ENCODE results near the gene DOP1A. TPM values are rescaled to one million over a fixed set of nuclear protein-coding genes. Genes with fewer than 3 reads are reported as not detected.

DOP1A gene
- total and polyA plus RNA-seq, 4 donors, result 3.5 to 32.0 (median 9.6) TPM

DNA sequence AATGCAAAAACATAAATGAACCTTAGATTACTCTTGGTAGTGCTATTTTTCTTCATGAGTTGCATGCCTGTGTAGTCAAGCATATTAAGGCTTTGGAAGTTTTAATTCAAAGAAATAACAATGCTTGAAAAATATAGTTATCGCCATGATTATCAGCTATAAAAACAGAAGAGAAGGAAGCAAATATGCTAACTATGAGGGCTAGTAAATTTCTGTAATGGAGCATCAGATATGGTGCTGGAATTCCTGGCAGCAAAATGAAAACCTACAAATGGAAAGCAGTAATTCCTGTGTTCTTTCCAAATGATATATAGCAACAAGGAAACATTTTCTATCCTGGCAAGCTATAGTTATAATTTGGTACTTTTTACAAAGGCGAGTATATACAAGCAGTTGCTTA is 29.7 kb downstream of the DOP1A start (continued):
- TF ChIP-seq, protein P1, sequence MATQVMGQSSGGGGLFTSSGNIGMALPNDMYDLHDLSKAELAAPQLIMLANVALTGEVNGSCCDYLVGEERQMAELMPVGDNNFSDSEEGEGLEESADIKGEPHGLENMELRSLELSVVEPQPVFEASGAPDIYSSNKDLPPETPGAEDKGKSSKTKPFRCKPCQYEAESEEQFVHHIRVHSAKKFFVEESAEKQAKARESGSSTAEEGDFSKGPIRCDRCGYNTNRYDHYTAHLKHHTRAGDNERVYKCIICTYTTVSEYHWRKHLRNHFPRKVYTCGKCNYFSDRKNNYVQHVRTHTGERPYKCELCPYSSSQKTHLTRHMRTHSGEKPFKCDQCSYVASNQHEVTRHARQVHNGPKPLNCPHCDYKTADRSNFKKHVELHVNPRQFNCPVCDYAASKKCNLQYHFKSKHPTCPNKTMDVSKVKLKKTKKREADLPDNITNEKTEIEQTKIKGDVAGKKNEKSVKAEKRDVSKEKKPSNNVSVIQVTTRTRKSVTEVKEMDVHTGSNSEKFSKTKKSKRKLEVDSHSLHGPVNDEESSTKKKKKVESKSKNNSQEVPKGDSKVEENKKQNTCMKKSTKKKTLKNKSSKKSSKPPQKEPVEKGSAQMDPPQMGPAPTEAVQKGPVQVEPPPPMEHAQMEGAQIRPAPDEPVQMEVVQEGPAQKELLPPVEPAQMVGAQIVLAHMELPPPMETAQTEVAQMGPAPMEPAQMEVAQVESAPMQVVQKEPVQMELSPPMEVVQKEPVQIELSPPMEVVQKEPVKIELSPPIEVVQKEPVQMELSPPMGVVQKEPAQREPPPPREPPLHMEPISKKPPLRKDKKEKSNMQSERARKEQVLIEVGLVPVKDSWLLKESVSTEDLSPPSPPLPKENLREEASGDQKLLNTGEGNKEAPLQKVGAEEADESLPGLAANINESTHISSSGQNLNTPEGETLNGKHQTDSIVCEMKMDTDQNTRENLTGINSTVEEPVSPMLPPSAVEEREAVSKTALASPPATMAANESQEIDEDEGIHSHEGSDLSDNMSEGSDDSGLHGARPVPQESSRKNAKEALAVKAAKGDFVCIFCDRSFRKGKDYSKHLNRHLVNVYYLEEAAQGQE (IDR thresholded peaks at IDR 0.05), result no peak
- no peak for TF ChIP-seq GABPA (IDR thresholded peaks at IDR 0.05 in 1 of 2, conservative IDR thresholded peaks at IDR 0.05 in 1 of 2)
- TF ChIP-seq, protein P2, sequence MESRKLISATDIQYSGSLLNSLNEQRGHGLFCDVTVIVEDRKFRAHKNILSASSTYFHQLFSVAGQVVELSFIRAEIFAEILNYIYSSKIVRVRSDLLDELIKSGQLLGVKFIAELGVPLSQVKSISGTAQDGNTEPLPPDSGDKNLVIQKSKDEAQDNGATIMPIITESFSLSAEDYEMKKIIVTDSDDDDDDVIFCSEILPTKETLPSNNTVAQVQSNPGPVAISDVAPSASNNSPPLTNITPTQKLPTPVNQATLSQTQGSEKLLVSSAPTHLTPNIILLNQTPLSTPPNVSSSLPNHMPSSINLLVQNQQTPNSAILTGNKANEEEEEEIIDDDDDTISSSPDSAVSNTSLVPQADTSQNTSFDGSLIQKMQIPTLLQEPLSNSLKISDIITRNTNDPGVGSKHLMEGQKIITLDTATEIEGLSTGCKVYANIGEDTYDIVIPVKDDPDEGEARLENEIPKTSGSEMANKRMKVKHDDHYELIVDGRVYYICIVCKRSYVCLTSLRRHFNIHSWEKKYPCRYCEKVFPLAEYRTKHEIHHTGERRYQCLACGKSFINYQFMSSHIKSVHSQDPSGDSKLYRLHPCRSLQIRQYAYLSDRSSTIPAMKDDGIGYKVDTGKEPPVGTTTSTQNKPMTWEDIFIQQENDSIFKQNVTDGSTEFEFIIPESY (IDR thresholded peaks at IDR 0.05), result no peak
- TF ChIP-seq FOXA2 (IDR thresholded peaks at IDR 0.05), result no peak
- TF ChIP-seq NR2F2 (IDR thresholded peaks at IDR 0.05), result no peak
- TF ChIP-seq EGR1 (IDR thresholded peaks at IDR 0.05; ENCODE audit: low read depth in 2 of 2), result no peak

DNA sequence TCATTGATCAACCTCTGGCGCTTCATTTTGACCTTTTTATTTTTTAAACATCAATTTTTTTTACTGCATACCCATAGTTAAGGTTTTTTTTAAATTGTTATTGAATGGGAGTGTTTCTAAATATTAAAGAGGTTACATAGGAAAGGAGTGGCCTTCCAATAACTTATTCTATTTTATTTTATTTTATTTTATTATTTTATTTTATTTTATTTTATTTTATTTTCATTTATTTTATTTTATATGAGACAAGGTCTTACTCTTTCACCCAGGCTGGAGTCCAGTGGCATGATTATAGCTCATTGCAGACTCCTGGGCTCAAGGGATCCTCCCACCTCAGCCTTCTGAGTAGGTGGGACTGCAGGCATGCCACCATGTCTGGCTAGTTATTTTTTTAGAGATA is 30.2 kb downstream of the DOP1A start:
- H3K27me3 ChIP-seq (ENCODE audit: control insufficient read depth in 4 of 4, insufficient read depth in 4 of 4, low read length in 3 of 4), result no peaks in the 10 kb centered on the region
- WGBS, result 98% methylated on average over 1 of the region's 1 CpG
- H3K4me3 ChIP-seq (ENCODE audit: low read depth in 1 of 3, low read length in 3 of 3), result no peak overlapping the region
- no peaks in the 10 kb centered on the region for H3K4me1 ChIP-seq (ENCODE audit: control insufficient read depth in 4 of 4, insufficient read depth in 4 of 4, low read length in 3 of 4)
- H3K36me3 ChIP-seq (ENCODE audit: control insufficient read depth in 4 of 4, insufficient read depth in 3 of 4, low read depth in 1 of 4, low read length in 3 of 4), result peaks cover 0 to 3% (median under 1%) of the 10 kb centered on the region in 4 donors
- no peaks in the 10 kb centered on the region for H3K9me3 ChIP-seq (ENCODE audit: control insufficient read depth in 4 of 4, low read length in 3 of 4)
- no peak overlapping the region for H3K27ac ChIP-seq (ENCODE audit: low read depth in 1 of 2, low read length in 2 of 2)
- no peak for DNase-seq (ENCODE audit: low spot score)
- no peak overlapping the region for H3K9ac ChIP-seq (ENCODE audit: low read depth in 1 of 2, low read length in 2 of 2)
- TF ChIP-seq RAD21 (IDR thresholded peaks at IDR 0.05), result no peak
- TF ChIP-seq HNF4A (conservative IDR thresholded peaks at IDR 0.05), result no peak
- TF ChIP-seq, protein P3, sequence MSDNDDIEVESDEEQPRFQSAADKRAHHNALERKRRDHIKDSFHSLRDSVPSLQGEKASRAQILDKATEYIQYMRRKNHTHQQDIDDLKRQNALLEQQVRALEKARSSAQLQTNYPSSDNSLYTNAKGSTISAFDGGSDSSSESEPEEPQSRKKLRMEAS (IDR thresholded peaks at IDR 0.05), result no peak

DNA sequence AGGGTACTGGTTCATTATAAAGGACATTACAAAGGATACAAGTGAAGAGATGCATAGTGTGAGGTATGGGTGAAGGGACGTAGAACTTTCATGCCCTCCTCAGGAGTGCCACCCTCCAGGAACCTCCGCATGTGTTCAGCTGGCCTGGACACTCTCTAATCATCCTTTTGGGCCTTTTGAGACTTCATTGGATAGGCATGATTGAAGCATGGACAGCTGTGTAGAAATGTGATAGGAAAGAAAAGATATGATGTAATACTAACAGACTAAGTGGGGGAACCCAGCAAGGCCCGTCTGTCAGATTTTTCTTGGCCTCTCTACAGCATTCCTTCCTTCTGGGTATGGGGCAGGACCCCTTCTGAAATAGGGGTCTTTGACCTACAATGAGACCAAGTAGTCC is 31.1 kb downstream of the DOP1A start:
- H3K9me3 ChIP-seq (ENCODE audit: control insufficient read depth in 4 of 4, low read length in 3 of 4), result no peaks in the 10 kb centered on the region
- H3K4me3 ChIP-seq (ENCODE audit: low read depth in 1 of 3, low read length in 3 of 3), result no peak overlapping the region
- no peaks in the 10 kb centered on the region for H3K27me3 ChIP-seq (ENCODE audit: control insufficient read depth in 4 of 4, insufficient read depth in 4 of 4, low read length in 3 of 4)
- WGBS, result 95% methylated on average over 3 of the region's 3 CpGs
- DNase-seq (ENCODE audit: low spot score), result no peak
- no peaks in the 10 kb centered on the region for H3K4me1 ChIP-seq (ENCODE audit: control insufficient read depth in 4 of 4, insufficient read depth in 4 of 4, low read length in 3 of 4)
- no peak overlapping the region for H3K9ac ChIP-seq (ENCODE audit: low read depth in 1 of 2, low read length in 2 of 2)
- no peak overlapping the region for H3K27ac ChIP-seq (ENCODE audit: low read depth in 1 of 2, low read length in 2 of 2)
- H3K36me3 ChIP-seq (ENCODE audit: control insufficient read depth in 4 of 4, insufficient read depth in 3 of 4, low read depth in 1 of 4, low read length in 3 of 4), result peaks cover 0 to 3% (median under 1%) of the 10 kb centered on the region in 4 donors
- TF ChIP-seq, protein P3 (IDR thresholded peaks at IDR 0.05), result no peak
- TF ChIP-seq, protein P4, sequence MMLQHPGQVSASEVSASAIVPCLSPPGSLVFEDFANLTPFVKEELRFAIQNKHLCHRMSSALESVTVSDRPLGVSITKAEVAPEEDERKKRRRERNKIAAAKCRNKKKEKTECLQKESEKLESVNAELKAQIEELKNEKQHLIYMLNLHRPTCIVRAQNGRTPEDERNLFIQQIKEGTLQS (IDR thresholded peaks at IDR 0.05), result no peak
- TF ChIP-seq, protein P2 (IDR thresholded peaks at IDR 0.05), result no peak
- TF ChIP-seq, protein P5, sequence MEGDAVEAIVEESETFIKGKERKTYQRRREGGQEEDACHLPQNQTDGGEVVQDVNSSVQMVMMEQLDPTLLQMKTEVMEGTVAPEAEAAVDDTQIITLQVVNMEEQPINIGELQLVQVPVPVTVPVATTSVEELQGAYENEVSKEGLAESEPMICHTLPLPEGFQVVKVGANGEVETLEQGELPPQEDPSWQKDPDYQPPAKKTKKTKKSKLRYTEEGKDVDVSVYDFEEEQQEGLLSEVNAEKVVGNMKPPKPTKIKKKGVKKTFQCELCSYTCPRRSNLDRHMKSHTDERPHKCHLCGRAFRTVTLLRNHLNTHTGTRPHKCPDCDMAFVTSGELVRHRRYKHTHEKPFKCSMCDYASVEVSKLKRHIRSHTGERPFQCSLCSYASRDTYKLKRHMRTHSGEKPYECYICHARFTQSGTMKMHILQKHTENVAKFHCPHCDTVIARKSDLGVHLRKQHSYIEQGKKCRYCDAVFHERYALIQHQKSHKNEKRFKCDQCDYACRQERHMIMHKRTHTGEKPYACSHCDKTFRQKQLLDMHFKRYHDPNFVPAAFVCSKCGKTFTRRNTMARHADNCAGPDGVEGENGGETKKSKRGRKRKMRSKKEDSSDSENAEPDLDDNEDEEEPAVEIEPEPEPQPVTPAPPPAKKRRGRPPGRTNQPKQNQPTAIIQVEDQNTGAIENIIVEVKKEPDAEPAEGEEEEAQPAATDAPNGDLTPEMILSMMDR (IDR thresholded peaks at IDR 0.05; ENCODE audit: low read depth, low read length, missing input control), result no peak
- TF ChIP-seq TAF1 (conservative IDR thresholded peaks at IDR 0.05) (no peak), RXRA (IDR thresholded peaks at IDR 0.05) (no peak), JUND (IDR thresholded peaks at IDR 0.05) (no peak), NR2F2 (IDR thresholded peaks at IDR 0.05) (no peak), HNF4A (conservative IDR thresholded peaks at IDR 0.05) (no peak), EGR1 (IDR thresholded peaks at IDR 0.05; ENCODE audit: low read depth in 2 of 2) (no peak), GABPA (IDR thresholded peaks at IDR 0.05 in 1 of 2, conservative IDR thresholded peaks at IDR 0.05 in 1 of 2) (no peak), FOXA1 (IDR thresholded peaks at IDR 0.05) (no peak), RAD21 (IDR thresholded peaks at IDR 0.05) (no peak), FOXA2 (IDR thresholded peaks at IDR 0.05) (no peak), HNF4G (IDR thresholded peaks at IDR 0.05) (no peak), YY1 (IDR thresholded peaks at IDR 0.05) (no peak)
